ENCODE measurements around the gene RASD2. TPM values are rescaled to one million over a fixed set of nuclear protein-coding genes. Genes with fewer than 3 reads are reported as not detected.

RASD2 gene
- total RNA-seq, 4 donors from 2014 or later, result 0.13 to 1.6 (median 0.97) TPM

- Histone ChIP-seq H3K4me3 (replicated peaks in 1 of 3) (no peak overlapping the region), H3K9me3 (no peaks in the 10 kb centered on the region), H3K27ac (no peak overlapping the region), H3K4me1 (no peaks in the 10 kb centered on the region), H3K27me3 (no peaks in the 10 kb centered on the region), H3K36me3 (no peaks in the 10 kb centered on the region)
- TF ChIP-seq CTCF (IDR thresholded peaks at IDR 0.05) (no peak), POLR2A (IDR thresholded peaks at IDR 0.05) (no peak)
- intact Hi-C loops (cut with DNase I), result no loop called here
- 85 to 91% methylated on average over 9 of the region's 9 CpGs for WGBS, 2 donors
- no peak for DNase-seq
Measured at GRCh38 chr22:35519306-35520000, 21.2 kb upstream of the RASD2 start.

- H3K4me3 ChIP-seq (replicated peaks in 1 of 3), result no peak overlapping the region
- H3K27me3 ChIP-seq, result no peaks in the 10 kb centered on the region
- WGBS, 2 donors, result 69 to 79% methylated on average over 16 of the region's 16 CpGs
- DNase-seq, result no peak
- intact Hi-C loops (cut with DNase I), result no loop called here
- TF ChIP-seq CTCF (IDR thresholded peaks at IDR 0.05), result no peak
- H3K36me3 ChIP-seq, result no peaks in the 10 kb centered on the region
- no peaks in the 10 kb centered on the region for H3K4me1 ChIP-seq
- H3K27ac ChIP-seq, result no peak overlapping the region
- H3K9me3 ChIP-seq, result no peaks in the 10 kb centered on the region
Measured at GRCh38 chr22:35521358-35522224, 19.0 kb upstream of the RASD2 start.

GRCh38 chr22:35522225-35523149 lies 18.1 kb upstream of the RASD2 start:
- no peak overlapping the region for H3K27ac ChIP-seq
- 86 to 87% methylated on average over 12 of the region's 12 CpGs for WGBS, 2 donors
- DNase-seq, result no peak

GRCh38 chr22:35523167-35523947 lies 17.3 kb upstream of the RASD2 start:
- no peak for TF ChIP-seq POLR2A (IDR thresholded peaks at IDR 0.05)
- TF ChIP-seq CTCF (IDR thresholded peaks at IDR 0.05), result no peak
- no peak for DNase-seq
- Histone ChIP-seq H3K27me3 (no peaks in the 10 kb centered on the region), H3K4me3 (replicated peaks in 1 of 3) (no peak overlapping the region), H3K36me3 (no peaks in the 10 kb centered on the region), H3K4me1 (no peaks in the 10 kb centered on the region), H3K9me3 (no peaks in the 10 kb centered on the region), H3K27ac (no peak overlapping the region)
- WGBS, 2 donors, result 82 to 85% methylated on average over 16 of the region's 17 CpGs
- intact Hi-C loops (cut with DNase I), result no loop called here

More at GRCh38 chr22:35522225-35523149, 18.1 kb upstream of the RASD2 start:
- intact Hi-C loops (cut with DNase I), result no loop called here
- Histone ChIP-seq H3K4me1 (no peaks in the 10 kb centered on the region), H3K4me3 (replicated peaks in 1 of 3) (no peak overlapping the region), H3K27me3 (no peaks in the 10 kb centered on the region), H3K36me3 (no peaks in the 10 kb centered on the region), H3K9me3 (no peaks in the 10 kb centered on the region)
- TF ChIP-seq CTCF (IDR thresholded peaks at IDR 0.05), result no peak
- TF ChIP-seq POLR2A (IDR thresholded peaks at IDR 0.05), result no peak
